Upper lobe of left lung (tissue), 6 donors: ENCODE results near the gene KRT86. TPM values are rescaled to one million over a fixed set of nuclear protein-coding genes. Genes with fewer than 3 reads are reported as not detected.

Experiments used
- ATAC-seq, 2 donors: fragments of 200-7000 bp; cut with Tn5 transposase; one replicate each; pipeline ENCODE4 v1.9.1; 2022; ENCODE audit warnings: mild to moderate bottlenecking in 2 of 2, moderate library complexity in 2 of 2; ENCODE audit not compliant: low FRiP score in 2 of 2
- DNase-seq, 2 donors: peaks; one replicate each; pipeline ENCODE4 v3.0.0-alpha.2; 2019 to 2020
- H3K27ac ChIP-seq, 4 donors: fragments of 200-600 bp; sonication (generic); one replicate each; pipeline ENCODE4 v1.5.1; 2016 to 2019
- H3K27me3 ChIP-seq, 4 donors: fragments of 200-600 bp; sonication (generic); one replicate each; pipeline ENCODE4 v1.5.1; 2017 to 2019
- H3K36me3 ChIP-seq, 4 donors: fragments of 200-600 bp; sonication (generic); one replicate each; pipeline ENCODE4 v1.5.1; 2016 to 2019
- H3K4me1 ChIP-seq, 4 donors: fragments of 200-600 bp; sonication (generic); one replicate each; pipeline ENCODE4 v1.5.1; 2018 to 2019
- H3K4me3 ChIP-seq, 4 donors: fragments of 200-600 bp; sonication (generic); one replicate each; pipeline ENCODE4 v1.5.1; 2017 to 2019; ENCODE audit warnings: mild to moderate bottlenecking in 2 of 4, moderate library complexity in 1 of 4
- H3K9me3 ChIP-seq, 4 donors: fragments of 200-600 bp; sonication (generic); one replicate each; pipeline ENCODE4 v1.5.1; 2018 to 2019
- CTCF ChIP-seq, 6 experiments: fragments of 450-650 bp in 4 of 6; fragments of 200-600 bp in 2 of 6; sonication (generic) in 2 of 6; IDR thresholded peaks; one replicate each; pipeline ENCODE4 v1.5.1; 2016 to 2019; ENCODE audit warnings: antibody characterized with exemption in 6 of 6
- EP300 ChIP-seq, 4 donors: sonication (generic); formaldehyde crosslinking; IDR thresholded peaks; one replicate each; pipeline ENCODE4 v1.5.1; 2017; ENCODE audit warnings: antibody characterized with exemption in 4 of 4, control low read depth in 2 of 4
- POLR2A ChIP-seq, 4 donors: fragments of 450-650 bp; IDR thresholded peaks; one replicate each; pipeline ENCODE4 v1.5.1; 2016 to 2017; ENCODE audit warnings: antibody characterized with exemption in 4 of 4, mild to moderate bottlenecking in 2 of 4
- POLR2AphosphoS5 ChIP-seq, 2 donors: sonication (generic); formaldehyde crosslinking; IDR thresholded peaks; one replicate each; pipeline ENCODE4 v1.5.1; 2017; ENCODE audit warnings: antibody characterized with exemption in 2 of 2
- WGBS, 2 donors: methylation state at CpG; one replicate each; pipeline ENCODE4 v1.1.5; 2017 to 2018; 5-methylcytosine and 5-hydroxymethylcytosine counted together
- total RNA-seq, 6 donors: library from RNA; depleted of rRNA in 4 of 6; stranded (reverse); fragments of >200 nt in 4 of 6; gene quantifications; one replicate each; pipeline versions ENCODE4 v1.1.0 to v1.2.1, GENCODE V29; 2016 to 2021
- donor health status: DM: no; HTN: no; CAD: no; lungs with moderate emphysema.
- donor health status: DM: no; HTN: yes; CAD: no; lungs with severe emphysema.

The KRT86 gene
- total RNA-seq, 6 donors from 2014 or later, result 0.30 to 1.5 (median 0.93) TPM; not detected in 2

- H3K36me3 ChIP-seq, result no peaks in the 10 kb centered on the region
- H3K4me3 ChIP-seq, result no peak overlapping the region
- no peak for TF ChIP-seq EP300 (IDR thresholded peaks at IDR 0.05)
- no peak for TF ChIP-seq CTCF (IDR thresholded peaks at IDR 0.05)
- no peak for TF ChIP-seq POLR2AphosphoS5 (IDR thresholded peaks at IDR 0.05)
- no peak for TF ChIP-seq POLR2A (IDR thresholded peaks at IDR 0.05)
- WGBS, 2 donors, result 65 to 79% methylated on average over 2 of the region's 2 CpGs
- no peak for DNase-seq
- no peak for ATAC-seq
- no peak overlapping the region for H3K27ac ChIP-seq
- H3K9me3 ChIP-seq, result no peaks in the 10 kb centered on the region
- no peaks in the 10 kb centered on the region for H3K27me3 ChIP-seq
- no peaks in the 10 kb centered on the region for H3K4me1 ChIP-seq
Measured at GRCh38 chr12:52264435-52264825, 10.0 kb upstream of the KRT86 start.

- no peak for DNase-seq
- ATAC-seq, result no peak
Measured at GRCh38 chr12:52266514-52266913, 7.9 kb upstream of the KRT86 start.

GRCh38 chr12:52267266-52267665 lies 7.2 kb upstream of the KRT86 start:
- Histone ChIP-seq H3K36me3 (no peaks in the 10 kb centered on the region), H3K4me3 (no peak overlapping the region), H3K9me3 (no peaks in the 10 kb centered on the region), H3K4me1 (no peaks in the 10 kb centered on the region), H3K27me3 (no peaks in the 10 kb centered on the region), H3K27ac (no peak overlapping the region)
- ATAC-seq (no peak), DNase-seq (no peak)
- TF ChIP-seq POLR2A (IDR thresholded peaks at IDR 0.05), result no peak
- TF ChIP-seq POLR2AphosphoS5 (IDR thresholded peaks at IDR 0.05), result no peak
- WGBS, 2 donors, result 86 to 100% methylated on average over 1 to 3 of the region's 3 CpGs

More at GRCh38 chr12:52266514-52266913, 7.9 kb upstream of the KRT86 start:
- Histone ChIP-seq H3K9me3 (no peaks in the 10 kb centered on the region), H3K27ac (no peak overlapping the region), H3K27me3 (no peaks in the 10 kb centered on the region), H3K36me3 (no peaks in the 10 kb centered on the region), H3K4me1 (no peaks in the 10 kb centered on the region), H3K4me3 (no peak overlapping the region)
- 79 to 87% methylated on average over 2 of the region's 2 CpGs for WGBS, 2 donors
- TF ChIP-seq POLR2AphosphoS5 (IDR thresholded peaks at IDR 0.05), result no peak

- Histone ChIP-seq H3K27me3 (no peaks in the 10 kb centered on the region), H3K27ac (no peak overlapping the region), H3K36me3 (no peaks in the 10 kb centered on the region), H3K4me3 (no peak overlapping the region), H3K4me1 (no peaks in the 10 kb centered on the region), H3K9me3 (no peaks in the 10 kb centered on the region)
- TF ChIP-seq EP300 (IDR thresholded peaks at IDR 0.05) (no peak), CTCF (IDR thresholded peaks at IDR 0.05) (no peak), POLR2AphosphoS5 (IDR thresholded peaks at IDR 0.05) (no peak), POLR2A (IDR thresholded peaks at IDR 0.05) (no peak)
- no peak for ATAC-seq
- no peak for DNase-seq
- 86 to 91% methylated on average over 3 of the region's 3 CpGs for WGBS, 2 donors
Measured at GRCh38 chr12:52267699-52268098, 6.7 kb upstream of the KRT86 start.

GRCh38 chr12:52268212-52268611 lies 6.2 kb upstream of the KRT86 start:
- no peak for ATAC-seq
- 78 to 100% methylated on average over 2 of the region's 2 CpGs for WGBS, 2 donors

More at GRCh38 chr12:52268212-52268611, 6.2 kb upstream of the KRT86 start:
- no peaks in the 10 kb centered on the region for H3K4me1 ChIP-seq
- no peaks in the 10 kb centered on the region for H3K9me3 ChIP-seq
- H3K27ac ChIP-seq, result no peak overlapping the region
- TF ChIP-seq CTCF (IDR thresholded peaks at IDR 0.05) (no peak), POLR2A (IDR thresholded peaks at IDR 0.05) (no peak), EP300 (IDR thresholded peaks at IDR 0.05) (no peak), POLR2AphosphoS5 (IDR thresholded peaks at IDR 0.05) (no peak)
- H3K27me3 ChIP-seq, result no peaks in the 10 kb centered on the region
- H3K36me3 ChIP-seq, result no peaks in the 10 kb centered on the region
- no peak for DNase-seq
- H3K4me3 ChIP-seq, result no peak overlapping the region
